Naive thymus-derived CD8-positive, alpha-beta T cell (primary cell): ENCODE measurements around the gene NEU1. TPM values are rescaled to one million over a fixed set of nuclear protein-coding genes. Genes with fewer than 3 reads are reported as not detected.
"Not testable (repeated sequence)": the region's sequence is repeated elsewhere in the genome, so short reads cannot be mapped to it uniquely, and the experiment has no call there.

Experiments
- ATAC-seq, 2 donors: fragments of 150-1000 bp; cut with Tn5 transposase in 1 of 2; sonication (Bioruptor Pico), chemical (Tn5 transposase) in 1 of 2; 1 replicate in 1 of 2; 2 replicates in 1 of 2; pipeline ENCODE4 v1.10.0; 2021; ENCODE audit warnings: mild to moderate bottlenecking in 2 of 2, moderate library complexity in 2 of 2
- POLR2A ChIA-PET: fragments of 350-600 bp; sonication (Branson Sonifier 250); formaldehyde crosslinking; loops from one replicate; lab custom pipeline; 2021; ENCODE audit warnings: antibody characterized with exemption; lab: Charles Lee
- DNase-seq, 10 donors: peaks; one replicate each; pipeline versions ENCODE4 v3.0.0 to v3.0.0-alpha.2; 2020 to 2022
- H3K27ac Mint-ChIP-seq, 10 donors: one replicate each; pipeline ENCODE4 v1.8.0; 2020 to 2022; ENCODE audit warnings: mild to moderate bottlenecking in 10 of 10, mixed read lengths in 10 of 10, moderate library complexity in 4 of 10, inconsistent platforms in 1 of 10
- H3K27me3 Mint-ChIP-seq, 5 donors: one replicate each; pipeline ENCODE4 v1.8.0; 2021 to 2022; ENCODE audit warnings: mixed read lengths in 5 of 5
- H3K36me3 Mint-ChIP-seq, 3 donors: one replicate each; pipeline ENCODE4 v1.8.0; 2020 to 2022; ENCODE audit warnings: mixed read lengths in 3 of 3, mild to moderate bottlenecking in 2 of 3, inconsistent platforms in 1 of 3
- H3K4me1 Mint-ChIP-seq, 4 donors: one replicate each; pipeline ENCODE4 v1.8.0; 2021 to 2022; ENCODE audit warnings: mixed read lengths in 4 of 4
- H3K4me3 Mint-ChIP-seq, 10 donors: one replicate each; pipeline ENCODE4 v1.8.0; 2020 to 2022; ENCODE audit warnings: mild to moderate bottlenecking in 10 of 10, mixed read lengths in 10 of 10, moderate library complexity in 6 of 10, inconsistent platforms in 1 of 10
- H3K9me3 Mint-ChIP-seq, 9 donors: one replicate each; pipeline ENCODE4 v1.8.0; 2020 to 2022; ENCODE audit warnings: mixed read lengths in 9 of 9, mild to moderate bottlenecking in 3 of 9, inconsistent platforms in 1 of 9, moderate library complexity in 1 of 9
- polyA plus RNA-seq, 3 donors: library from polyadenylated mRNA; unstranded; fragments of 300-500 nt; fragmentation: Illumina TruSeq; gene quantifications; one replicate each; pipeline ENCODE4 v1.2.3, GENCODE V29; 2021
- total RNA-seq, 8 experiments: library from RNA in 2 of 8; stranded (reverse) in 2 of 8; gene quantifications; one replicate each; pipeline ENCODE4 v1.2.3 and lab custom pipeline; 2021 to 2026

The NEU1 gene
- total RNA-seq (10 to 100 TPM; 15.0 to 15.8 TPM), polyA plus RNA-seq (10 to 100 TPM; 10.9 to 17.9 (median 16.2) TPM), total RNA-seq (lab: John Stamatoyannopoulos, UW) (39.6 to 173 (median 55.6) reads per million in 6 experiments)

- POLR2A ChIA-PET = interaction anchor here (0.5 to 3.2 kb wide), 19 partner anchors 10 to 1109 kb away, joined by 3 to 30 read pairs (median 4); partner anchors contain the start of genes ABHD16A, BAG6, C6orf47 and EHMT2
- peak within 1 kb of the TSS; percentile 87 to 98 (median 96) for H3K27ac Mint-ChIP-seq
- H3K4me3 Mint-ChIP-seq = peak within 1 kb of the TSS; percentile 87 to 98 (median 94)
- DNase-seq (peak; percentile 90 to 100 (median 99)), ATAC-seq (peak; percentile 91 to 97)
- no peaks in the 10 kb centered on the region for H3K27me3 Mint-ChIP-seq
- H3K36me3 Mint-ChIP-seq = peaks cover 0 to 22% (median 0%) of the 10 kb centered on the region in 3 donors
- peaks cover 16 to 30% (median 27%) of the 10 kb centered on the region in 4 donors for H3K4me1 Mint-ChIP-seq
- H3K9me3 Mint-ChIP-seq = no peaks in the 10 kb centered on the region
These were observed at the start of gene NEU1 for GRCh38 chr6:31862344-31863235. Gene NEU1, minus strand, starts transcription at chr6:31862821. Its CDS starts 45 bp downstream, at chr6:31862776.

DNA sequence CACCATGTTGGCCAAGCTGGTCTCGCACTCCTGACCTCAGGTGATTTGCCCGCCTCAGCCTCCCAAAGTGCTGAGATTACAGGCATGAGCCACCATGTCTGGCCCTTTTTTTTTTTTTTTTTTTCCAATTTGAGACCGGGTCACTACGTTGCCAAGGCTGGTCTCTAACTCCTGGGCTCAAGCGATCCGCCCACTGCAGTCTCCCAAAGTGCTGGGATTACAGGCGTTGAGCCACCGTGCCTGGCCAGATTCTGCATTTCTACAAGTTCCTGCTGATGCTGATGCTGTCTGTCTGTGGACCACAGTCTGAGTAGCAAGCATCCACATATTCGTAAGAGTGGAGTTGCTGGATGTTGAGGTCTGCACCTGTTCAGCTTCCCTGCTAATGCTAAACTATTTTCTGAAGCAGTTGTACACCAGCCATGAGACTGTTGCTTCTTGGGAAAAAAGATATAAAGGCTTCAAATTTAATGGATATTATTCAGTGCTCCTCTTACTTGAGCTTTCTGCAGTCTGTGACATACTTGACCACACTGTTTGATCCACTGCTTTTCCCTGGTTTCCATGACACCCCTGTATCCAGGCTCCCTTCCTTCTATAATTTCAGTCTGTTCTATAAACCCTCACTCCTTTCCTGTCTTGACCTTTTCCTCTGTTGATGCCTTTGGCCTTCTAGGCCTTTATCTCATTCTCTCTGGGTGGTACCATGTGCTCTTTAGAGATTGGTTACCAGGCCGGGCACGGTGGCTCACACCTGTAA, 49.4 kb upstream of the NEU1 start:
- POLR2A ChIA-PET = no interaction called here
- ATAC-seq (no peak), DNase-seq (no peak)
- Mint-ChIP-seq H3K9me3 (no peaks in the 10 kb centered on the region), H3K4me1 (peaks cover 0 to 3% (median 0%) of the 10 kb centered on the region in 4 donors), H3K36me3 (no peaks in the 10 kb centered on the region), H3K27ac (no peak overlapping the region), H3K27me3 (peaks cover 0 to 16% (median 9%) of the 10 kb centered on the region in 5 donors), H3K4me3 (no peak overlapping the region)

DNA sequence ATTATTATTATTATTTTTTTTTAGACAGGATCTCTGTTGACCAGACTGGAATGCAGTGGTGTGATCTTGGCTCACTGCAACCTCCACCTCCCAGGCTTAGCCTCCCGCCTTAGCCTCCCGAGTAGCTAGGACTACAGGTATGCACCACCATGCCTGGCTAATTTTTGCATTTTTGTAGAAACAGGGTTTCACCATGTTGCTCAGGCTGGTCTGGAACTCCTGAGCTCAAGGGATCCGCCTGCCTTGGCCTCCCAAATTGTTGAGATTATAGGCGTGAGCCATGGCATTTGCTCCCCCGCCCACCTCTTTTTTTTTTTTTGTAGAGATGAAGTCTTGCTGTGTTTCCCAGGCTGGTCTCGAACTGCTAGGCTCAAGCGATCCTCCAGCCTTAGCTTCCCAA, 46.7 kb upstream of the NEU1 start:
- H3K36me3 Mint-ChIP-seq, H3K4me1 Mint-ChIP-seq, DNase-seq, H3K9me3 Mint-ChIP-seq, H3K27me3 Mint-ChIP-seq, H3K4me3 Mint-ChIP-seq, ATAC-seq: not testable (repeated sequence)
- peak overlapping the region in 1 of 10 donors; percentile 27 for H3K27ac Mint-ChIP-seq
- POLR2A ChIA-PET = interaction anchor here (0.6 to 2.0 kb wide), 5 partner anchors 11 to 1971 kb away, joined by 3 to 7 read pairs (median 3); partner anchors contain the start of gene EHMT2

GRCh38 chr6:31908791-31909190, 46.2 kb upstream of the NEU1 start:
- no peak overlapping the region for H3K27ac Mint-ChIP-seq
- no peak for ATAC-seq
- H3K4me1 Mint-ChIP-seq = peaks cover 0 to 3% (median 0%) of the 10 kb centered on the region in 4 donors
- POLR2A ChIA-PET = interaction anchor here (1.1 to 2.0 kb wide), 2 partner anchors 10 to 11 kb away, joined by 4 to 7 read pairs; partner anchors contain the start of gene EHMT2
- no peak for DNase-seq
- H3K9me3 Mint-ChIP-seq = no peaks in the 10 kb centered on the region
- H3K27me3 Mint-ChIP-seq = peaks cover 0 to 5% (median 0%) of the 10 kb centered on the region in 5 donors
- no peaks in the 10 kb centered on the region for H3K36me3 Mint-ChIP-seq
- no peak overlapping the region for H3K4me3 Mint-ChIP-seq

- not testable (repeated sequence) for H3K4me1 Mint-ChIP-seq, ATAC-seq, H3K27ac Mint-ChIP-seq, H3K9me3 Mint-ChIP-seq, H3K36me3 Mint-ChIP-seq, H3K27me3 Mint-ChIP-seq, H3K4me3 Mint-ChIP-seq, DNase-seq
- POLR2A ChIA-PET = interaction anchor here (0.7 to 2.0 kb wide), 3 partner anchors 10 to 41 kb away, joined by 4 to 8 read pairs (median 7); partner anchors contain the start of gene EHMT2
These were observed 45.6 kb upstream of the NEU1 start for GRCh38 chr6:31908255-31908654.

- Mint-ChIP-seq H3K4me1 (peaks cover 8 to 10% (median 9%) of the 10 kb centered on the region in 4 donors), H3K27ac (no peak overlapping the region), H3K27me3 (peaks cover 0 to 5% (median 0%) of the 10 kb centered on the region in 5 donors), H3K36me3 (no peaks in the 10 kb centered on the region), H3K4me3 (no peak overlapping the region), H3K9me3 (no peaks in the 10 kb centered on the region)
- POLR2A ChIA-PET = interaction anchor here (1.1 kb wide), 1 partner anchor 10 kb away, joined by 7 read pairs; the partner anchor contains the start of gene EHMT2
- DNase-seq (no peak), ATAC-seq (no peak)
These were observed 44.7 kb upstream of the NEU1 start for GRCh38 chr6:31907158-31907813.

DNA sequence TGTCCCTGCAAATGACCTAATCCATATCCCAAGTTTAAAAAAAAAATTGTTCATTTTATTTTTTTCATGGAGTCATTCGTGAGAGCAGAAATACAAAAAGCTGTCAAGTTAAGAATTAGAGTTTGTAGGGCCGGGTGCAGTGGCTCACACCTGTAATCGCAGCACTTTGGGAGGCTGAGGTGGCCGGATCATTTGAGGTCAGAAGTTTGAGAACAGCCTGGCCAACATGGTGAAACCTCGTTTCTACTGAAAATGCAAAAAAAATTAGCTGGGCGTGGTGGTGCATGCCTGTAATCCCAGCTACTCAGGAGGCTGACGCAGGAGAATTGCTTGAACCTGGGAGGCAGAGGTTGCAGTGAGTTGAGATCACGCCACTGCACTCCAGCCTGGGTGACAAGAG, 44.1 kb upstream of the NEU1 start:
- H3K36me3 Mint-ChIP-seq, H3K9me3 Mint-ChIP-seq, H3K27ac Mint-ChIP-seq, H3K27me3 Mint-ChIP-seq, H3K4me3 Mint-ChIP-seq, DNase-seq, ATAC-seq, POLR2A ChIA-PET: not testable (repeated sequence)
- peaks cover 8 to 15% (median 10%) of the 10 kb centered on the region in 4 donors for H3K4me1 Mint-ChIP-seq

- POLR2A ChIA-PET = no interaction called here
- no peak overlapping the region for H3K27ac Mint-ChIP-seq
These were observed 43.5 kb upstream of the NEU1 start for GRCh38 chr6:31906122-31906521.

GRCh38 chr6:31905041-31905440, 42.4 kb upstream of the NEU1 start:
- Mint-ChIP-seq H3K9me3 (no peaks in the 10 kb centered on the region), H3K4me3 (peak overlapping the region in 1 of 10 donors; percentile 4), H3K36me3 (no peaks in the 10 kb centered on the region), H3K27me3 (peaks cover 0 to 5% (median 0%) of the 10 kb centered on the region in 5 donors), H3K4me1 (peaks cover 10 to 15% (median 12%) of the 10 kb centered on the region in 4 donors), H3K27ac (no peak overlapping the region)
- no peak for DNase-seq
- POLR2A ChIA-PET = interaction anchor here (0.6 to 1.3 kb wide), 2 partner anchors 47 to 70 kb away, joined by 3 read pairs; no protein-coding TSS in a partner anchor
- no peak for ATAC-seq

More at GRCh38 chr6:31906122-31906521, 43.5 kb upstream of the NEU1 start:
- no peak overlapping the region for H3K4me3 Mint-ChIP-seq
- DNase-seq = no peak
- no peaks in the 10 kb centered on the region for H3K36me3 Mint-ChIP-seq
- H3K4me1 Mint-ChIP-seq = peaks cover 8 to 15% (median 11%) of the 10 kb centered on the region in 4 donors
- peaks cover 0 to 5% (median 0%) of the 10 kb centered on the region in 5 donors for H3K27me3 Mint-ChIP-seq
- no peak for ATAC-seq
- H3K9me3 Mint-ChIP-seq = no peaks in the 10 kb centered on the region

- peaks cover 18 to 25% (median 23%) of the 10 kb centered on the region in 4 donors for H3K4me1 Mint-ChIP-seq
- H3K9me3 Mint-ChIP-seq = no peaks in the 10 kb centered on the region
- POLR2A ChIA-PET = interaction anchor here (1.1 to 1.3 kb wide), 2 partner anchors 48 to 201 kb away, joined by 3 read pairs; partner anchors contain the start of gene ABHD16A
- no peaks in the 10 kb centered on the region for H3K36me3 Mint-ChIP-seq
- no peak overlapping the region for H3K27ac Mint-ChIP-seq
- DNase-seq = no peak
- no peak for ATAC-seq
- peak overlapping the region in 3 of 10 donors; percentile 1 to 17 (median 9) for H3K4me3 Mint-ChIP-seq
- H3K27me3 Mint-ChIP-seq = peaks cover 0 to 5% (median 0%) of the 10 kb centered on the region in 5 donors
These were observed 41.3 kb upstream of the NEU1 start for GRCh38 chr6:31903957-31904356.

DNA sequence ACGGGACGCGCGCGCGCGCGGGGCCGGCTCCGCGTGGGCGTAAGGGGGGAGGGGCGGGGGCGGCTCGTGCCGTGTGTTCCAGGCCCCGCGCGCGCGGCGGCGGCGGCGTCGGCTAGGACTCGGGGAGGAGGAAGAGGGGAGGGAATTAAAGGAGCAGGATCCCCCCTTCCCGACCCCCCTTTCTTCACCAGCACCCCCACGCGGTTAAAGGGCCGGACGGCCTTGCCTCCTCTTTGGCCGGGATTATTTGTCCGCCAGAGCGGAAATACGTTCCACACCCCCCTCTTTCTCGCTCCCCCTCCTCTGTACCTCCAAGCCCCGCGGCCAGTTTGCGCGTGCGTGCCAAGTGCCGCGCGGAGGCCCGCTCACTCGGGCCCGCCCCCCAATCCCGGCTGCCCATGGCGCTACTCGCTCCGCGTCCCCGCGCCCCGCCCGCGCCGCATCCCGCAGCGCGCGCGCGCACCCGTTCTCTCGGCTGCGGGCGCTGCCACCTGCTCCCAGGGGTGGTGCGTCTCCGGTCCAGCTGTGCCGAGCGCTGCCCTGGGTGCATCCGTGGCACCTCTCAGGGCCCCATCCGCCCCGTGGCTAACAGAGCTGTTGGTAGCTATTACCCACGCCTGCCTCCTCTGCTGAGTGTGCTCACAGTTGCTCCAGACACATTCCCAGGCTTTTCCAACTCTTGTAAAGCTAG, 39.5 kb upstream of the NEU1 start, which contains the start of gene ZBTB12:
Gene ZBTB12, minus strand, starts transcription at position 134 of the 691 bp plus-strand sequence. CDS start 781 bp downstream, outside the sequence.
- H3K9me3 Mint-ChIP-seq = no peaks in the 10 kb centered on the region
- peaks cover 22 to 36% (median 32%) of the 10 kb centered on the region in 4 donors for H3K4me1 Mint-ChIP-seq
- DNase-seq (peak; percentile 78 to 91 (median 84)), ATAC-seq (peak; percentile 58 to 65)
- H3K4me3 Mint-ChIP-seq = peak within 1 kb of the TSS; percentile 78 to 94 (median 90)
- POLR2A ChIA-PET = interaction anchor here (0.6 to 2.3 kb wide), 25 partner anchors 12 to 1357 kb away, joined by 3 to 13 read pairs (median 4); partner anchors contain the start of genes ABHD16A, ATP6V1G2, DXO and GPANK1
- no peaks in the 10 kb centered on the region for H3K27me3 Mint-ChIP-seq
- peaks cover 0 to 4% (median 0%) of the 10 kb centered on the region in 3 donors for H3K36me3 Mint-ChIP-seq
- peak within 1 kb of the TSS; percentile 68 to 96 (median 92) for H3K27ac Mint-ChIP-seq
